HG03342 (cell line): ENCODE data around the gene AKT3.
A peak's percentile ranks its signal among the peaks of the same experiment; 100 is the strongest.

ENCODE experiments used
- ATAC-seq: cut with Tn5 transposase; IDR thresholded peaks from one replicate; pipeline ENCODE4 v1.9.1; 2021; ENCODE audit warnings: mild to moderate bottlenecking, moderate library complexity; ENCODE audit not compliant: unreplicated experiment

AKT3 gene

GRCh38 chr1:243471754-243472745 is 378.0 kb downstream of the AKT3 start:
- ATAC-seq = peak; percentile 81

- ATAC-seq = no peak
These were observed 378.9 kb downstream of the AKT3 start for GRCh38 chr1:243471026-243471685.

- ATAC-seq = no peak
These were observed 379.5 kb downstream of the AKT3 start for GRCh38 chr1:243470502-243470901.

GRCh38 chr1:243469497-243469896 is 380.5 kb downstream of the AKT3 start:
- no peak for ATAC-seq

- no peak for ATAC-seq
These were observed 384.3 kb downstream of the AKT3 start for GRCh38 chr1:243465738-243466137.

- ATAC-seq = no peak
These were observed 385.0 kb downstream of the AKT3 start for GRCh38 chr1:243465081-243465480.

- ATAC-seq = no peak
These were observed 386.9 kb downstream of the AKT3 start for GRCh38 chr1:243462929-243463697.

- ATAC-seq = no peak
These were observed 388.3 kb downstream of the AKT3 start for GRCh38 chr1:243461700-243462099.

- ATAC-seq = no peak
These were observed 391.0 kb downstream of the AKT3 start for GRCh38 chr1:243459059-243459458.

- no peak for ATAC-seq
These were observed 392.6 kb downstream of the AKT3 start for GRCh38 chr1:243457363-243457982.

GRCh38 chr1:243455760-243456651 is 394.0 kb downstream of the AKT3 start:
- ATAC-seq = no peak

- no peak for ATAC-seq
These were observed 395.6 kb downstream of the AKT3 start for GRCh38 chr1:243454328-243454997.

GRCh38 chr1:243452092-243452491 is 398.0 kb downstream of the AKT3 start:
- no peak for ATAC-seq

- ATAC-seq = no peak
These were observed 400.7 kb downstream of the AKT3 start for GRCh38 chr1:243449373-243449772.

GRCh38 chr1:243447844-243448243 is 402.2 kb downstream of the AKT3 start:
- ATAC-seq = no peak

- ATAC-seq = no peak
These were observed 402.7 kb downstream of the AKT3 start for GRCh38 chr1:243447347-243447746.

- no peak for ATAC-seq
These were observed 406.5 kb downstream of the AKT3 start for GRCh38 chr1:243443557-243443956.

- no peak for ATAC-seq
These were observed 408.4 kb downstream of the AKT3 start for GRCh38 chr1:243441601-243442000.

GRCh38 chr1:243440406-243440805 is 409.6 kb downstream of the AKT3 start:
- no peak for ATAC-seq
